Naive thymus-derived CD4-positive, alpha-beta T cell (primary cell): ENCODE data around the gene MOK. TPM values are rescaled to one million over a fixed set of nuclear protein-coding genes. Genes with fewer than 3 reads are reported as not detected.
"Not testable (repeated sequence)": the region's sequence is repeated elsewhere in the genome, so short reads cannot be mapped to it uniquely, and the experiment has no call there.

Experiments
- ATAC-seq: fragments of 150-1000 bp; cut with Tn5 transposase; 2 replicates; pipeline ENCODE4 v1.10.0; 2021; ENCODE audit warnings: mild to moderate bottlenecking, moderate library complexity
- CTCF ChIA-PET: fragments of 350-600 bp; sonication (Branson Sonifier 250); formaldehyde crosslinking; loops from one replicate; lab custom pipeline; 2021; ENCODE audit warnings: antibody characterized with exemption; lab: Charles Lee
- POLR2A ChIA-PET: fragments of 350-600 bp; sonication (Branson Sonifier 250); formaldehyde crosslinking; loops from one replicate; lab custom pipeline; 2021; ENCODE audit warnings: antibody characterized with exemption, inconsistent platforms; lab: Charles Lee
- DNase-seq, 9 donors: peaks; one replicate each; pipeline versions ENCODE4 v3.0.0 to v3.0.0-alpha.2; 2020 to 2022; ENCODE audit warnings: mixed read lengths in 1 of 9
- H3K27ac ChIP-seq: one replicate; pipeline ENCODE4 v1.7.0; 2013; ENCODE audit warnings: mild to moderate bottlenecking, low read depth, low read length, moderate library complexity
- H3K27me3 ChIP-seq, 2 donors: one replicate each; pipeline ENCODE4 v1.7.0; 2013; ENCODE audit warnings: low read length in 2 of 2, mild to moderate bottlenecking in 2 of 2, moderate library complexity in 2 of 2; ENCODE audit not compliant: control insufficient read depth in 2 of 2, insufficient read depth in 2 of 2
- H3K36me3 ChIP-seq, 3 experiments: 1 replicate in 2 of 3; 2 replicates in 1 of 3; pipeline ENCODE4 v1.7.0; 2013; ENCODE audit warnings: low read length in 3 of 3, mild to moderate bottlenecking in 3 of 3, moderate library complexity in 1 of 3; ENCODE audit not compliant: insufficient read depth in 3 of 3, control insufficient read depth in 2 of 3
- H3K4me1 ChIP-seq, 2 donors: one replicate each; pipeline ENCODE4 v1.7.0; 2013; ENCODE audit warnings: low read length in 2 of 2, mild to moderate bottlenecking in 2 of 2, moderate library complexity in 1 of 2; ENCODE audit not compliant: control insufficient read depth in 2 of 2, insufficient read depth in 2 of 2
- H3K4me3 ChIP-seq: 2 replicates; pipeline ENCODE4 v1.7.0; 2013; ENCODE audit warnings: mild to moderate bottlenecking, low read length
- H3K9me3 ChIP-seq, 3 experiments: 1 replicate in 2 of 3; 2 replicates in 1 of 3; pipeline ENCODE4 v1.7.0; 2013; ENCODE audit warnings: low read length in 3 of 3; ENCODE audit not compliant: control insufficient read depth in 2 of 3
- H3K27ac Mint-ChIP-seq, 9 donors: one replicate each; pipeline ENCODE4 v1.8.0; 2020 to 2022; ENCODE audit warnings: mixed read lengths in 9 of 9, mild to moderate bottlenecking in 8 of 9, moderate library complexity in 5 of 9, inconsistent platforms in 2 of 9
- H3K27me3 Mint-ChIP-seq, 5 donors: one replicate each; pipeline ENCODE4 v1.8.0; 2021 to 2022; ENCODE audit warnings: mixed read lengths in 5 of 5, mild to moderate bottlenecking in 1 of 5
- H3K36me3 Mint-ChIP-seq, 5 donors: one replicate each; pipeline ENCODE4 v1.8.0; 2020 to 2022; ENCODE audit warnings: mixed read lengths in 5 of 5, mild to moderate bottlenecking in 3 of 5, inconsistent platforms in 1 of 5
- H3K4me1 Mint-ChIP-seq, 7 donors: one replicate each; pipeline ENCODE4 v1.8.0; 2020 to 2022; ENCODE audit warnings: mixed read lengths in 7 of 7, mild to moderate bottlenecking in 3 of 7, inconsistent platforms in 1 of 7
- H3K4me3 Mint-ChIP-seq, 10 donors: one replicate each; pipeline ENCODE4 v1.8.0; 2020 to 2022; ENCODE audit warnings: mild to moderate bottlenecking in 10 of 10, mixed read lengths in 10 of 10, moderate library complexity in 6 of 10, inconsistent platforms in 2 of 10
- H3K9me3 Mint-ChIP-seq, 11 donors: one replicate each; pipeline ENCODE4 v1.8.0; 2020 to 2022; ENCODE audit warnings: mixed read lengths in 11 of 11, mild to moderate bottlenecking in 4 of 11, inconsistent platforms in 1 of 11, moderate library complexity in 1 of 11
- intact Hi-C, 2 donors: fragments of 100-400 bp; cut with micrococcal nuclease; formaldehyde crosslinking; loops; one replicate each; pipeline ENCODE4 v1.15.1; 2023
- polyA plus RNA-seq, 2 donors: library from polyadenylated mRNA; unstranded; fragments of 300-500 nt; fragmentation: Illumina TruSeq; gene quantifications; one replicate each; pipeline ENCODE4 v1.2.3, GENCODE V29; 2021
- total RNA-seq, 6 experiments: library from RNA in 5 of 6; stranded (reverse) in 5 of 6; gene quantifications; 1 replicate in 5 of 6; 2 replicates in 1 of 6; pipeline ENCODE4 v1.2.3 and lab custom pipeline; 2021 to 2026

The MOK gene
- total and polyA plus RNA-seq, 7 experiments from 2014 or later: 1.3 to 3.5 (median 1.9) TPM

DNA sequence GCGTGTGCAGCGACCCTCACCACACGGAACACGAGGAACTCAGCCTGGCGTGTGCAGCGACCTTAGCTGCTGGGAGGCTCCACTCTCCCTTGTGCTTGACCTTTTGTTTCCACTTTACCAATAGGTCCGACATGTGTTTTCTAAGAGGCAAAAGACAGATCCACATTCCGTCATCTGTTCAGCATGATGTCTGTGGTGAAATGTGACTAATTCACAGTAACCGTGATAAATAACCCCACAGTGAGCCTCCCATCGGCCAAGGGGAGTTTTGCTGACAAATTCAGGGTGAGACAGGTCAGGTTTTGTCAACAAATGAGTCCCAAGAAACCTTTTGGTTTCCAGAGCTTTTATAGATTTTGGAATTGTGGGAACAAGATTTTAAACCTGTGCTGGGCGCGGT, 55.9 kb downstream of the MOK start:
- CTCF ChIA-PET: no interaction called here

DNA sequence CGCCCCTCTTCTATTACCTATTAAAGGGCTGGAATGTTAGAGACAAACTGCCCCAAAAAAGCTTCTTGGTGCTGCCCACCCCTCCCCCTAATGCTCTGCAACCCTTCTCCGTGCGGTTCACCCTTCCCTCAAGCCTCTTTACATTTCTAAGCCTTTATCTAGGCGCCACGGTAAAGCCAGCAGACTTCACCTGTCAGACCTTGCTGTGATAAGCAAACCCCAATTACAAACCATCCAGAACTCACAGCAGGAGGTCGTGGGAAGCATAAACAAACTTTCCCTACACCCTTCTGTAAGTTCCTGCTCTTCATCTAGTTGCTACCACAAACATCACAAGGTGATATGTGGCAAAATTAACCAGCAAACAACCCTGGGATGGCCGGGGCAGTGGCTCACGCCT, 56.8 kb downstream of the MOK start:
- no peaks in the 10 kb centered on the region for H3K36me3 Mint-ChIP-seq
- H3K27ac Mint-ChIP-seq: no peak overlapping the region
- Histone ChIP-seq H3K4me3 (no peak overlapping the region), H3K36me3 (no peaks in the 10 kb centered on the region), H3K27ac (no peak overlapping the region), H3K4me1 (no peaks in the 10 kb centered on the region), H3K9me3 (no peaks in the 10 kb centered on the region), H3K27me3 (no peaks in the 10 kb centered on the region)
- no peak overlapping the region for H3K4me3 Mint-ChIP-seq
- CTCF ChIA-PET: no interaction called here
- H3K4me1 Mint-ChIP-seq: no peaks in the 10 kb centered on the region
- POLR2A ChIA-PET: no interaction called here
- intact Hi-C loops: no loop called here
- no peaks in the 10 kb centered on the region for H3K27me3 Mint-ChIP-seq
- DNase-seq (no peak), ATAC-seq (no peak)
- H3K9me3 Mint-ChIP-seq: no peaks in the 10 kb centered on the region

More for the DNA sequence above, 55.9 kb downstream of the MOK start:
- Histone ChIP-seq H3K27me3 (no peaks in the 10 kb centered on the region), H3K36me3 (no peaks in the 10 kb centered on the region), H3K27ac (no peak overlapping the region), H3K4me1 (no peaks in the 10 kb centered on the region), H3K9me3 (no peaks in the 10 kb centered on the region), H3K4me3 (no peak overlapping the region)
- no peaks in the 10 kb centered on the region for H3K4me1 Mint-ChIP-seq
- H3K27ac Mint-ChIP-seq: no peak overlapping the region
- POLR2A ChIA-PET: no interaction called here
- no peaks in the 10 kb centered on the region for H3K27me3 Mint-ChIP-seq
- H3K36me3 Mint-ChIP-seq: no peaks in the 10 kb centered on the region
- H3K4me3 Mint-ChIP-seq: no peak overlapping the region
- DNase-seq (no peak), ATAC-seq (no peak)
- intact Hi-C loops: no loop called here
- H3K9me3 Mint-ChIP-seq: no peaks in the 10 kb centered on the region

DNA sequence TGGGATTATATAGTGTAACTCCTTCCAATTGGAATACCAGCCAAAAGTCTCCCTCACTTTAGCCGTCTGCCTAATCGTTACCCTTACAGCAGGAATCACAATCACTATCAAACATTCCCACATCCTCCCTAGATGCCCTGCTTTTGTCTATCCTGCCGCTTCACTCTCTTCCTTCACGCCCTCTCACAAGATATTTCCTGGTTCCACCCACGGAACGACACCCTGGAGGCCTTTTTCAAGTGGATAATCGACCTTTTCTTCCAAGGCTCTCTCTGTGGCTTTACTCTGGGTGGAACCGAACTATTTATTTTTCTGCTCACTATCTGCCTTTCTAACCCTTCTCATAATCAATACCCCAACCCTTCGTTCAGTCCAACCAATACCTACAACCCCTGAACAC, 58.9 kb downstream of the MOK start:
- no peak overlapping the region for H3K4me3 ChIP-seq
- H3K9me3 Mint-ChIP-seq: no peaks in the 10 kb centered on the region
- H3K9me3 ChIP-seq: no peaks in the 10 kb centered on the region
- intact Hi-C loops: no loop called here
- DNase-seq (no peak), ATAC-seq (no peak)
- H3K27ac ChIP-seq: no peak overlapping the region
- no peaks in the 10 kb centered on the region for H3K36me3 ChIP-seq
- H3K27ac Mint-ChIP-seq: no peak overlapping the region
- no peaks in the 10 kb centered on the region for H3K36me3 Mint-ChIP-seq
- no peaks in the 10 kb centered on the region for H3K4me1 Mint-ChIP-seq
- POLR2A ChIA-PET: no interaction called here
- no peaks in the 10 kb centered on the region for H3K27me3 ChIP-seq
- H3K4me1 ChIP-seq: no peaks in the 10 kb centered on the region
- peaks cover 0 to under 1% (median 0%) of the 10 kb centered on the region in 5 donors for H3K27me3 Mint-ChIP-seq
- CTCF ChIA-PET: no interaction called here
- H3K4me3 Mint-ChIP-seq: no peak overlapping the region

GRCh38 chr14:102243795-102244194, 61.2 kb downstream of the MOK start:
- H3K27ac ChIP-seq, H3K4me3 Mint-ChIP-seq, H3K36me3 Mint-ChIP-seq, H3K9me3 Mint-ChIP-seq, H3K4me3 ChIP-seq, H3K27me3 Mint-ChIP-seq, CTCF ChIA-PET, DNase-seq, H3K27ac Mint-ChIP-seq, H3K9me3 ChIP-seq, POLR2A ChIA-PET, H3K36me3 ChIP-seq, H3K27me3 ChIP-seq, H3K4me1 Mint-ChIP-seq, H3K4me1 ChIP-seq, ATAC-seq: not testable (repeated sequence)
- intact Hi-C loops: loop anchor here in 1 of 2 donors (1.0 kb wide), 1 partner anchor 22 kb away; no protein-coding TSS in a partner anchor

- Histone ChIP-seq H3K9me3 (no peaks in the 10 kb centered on the region), H3K27me3 (no peaks in the 10 kb centered on the region), H3K36me3 (no peaks in the 10 kb centered on the region), H3K27ac (no peak overlapping the region), H3K4me3 (no peak overlapping the region), H3K4me1 (no peaks in the 10 kb centered on the region)
- intact Hi-C loops: no loop called here
- Mint-ChIP-seq H3K27ac (no peak overlapping the region), H3K9me3 (no peaks in the 10 kb centered on the region), H3K36me3 (no peaks in the 10 kb centered on the region), H3K4me3 (no peak overlapping the region), H3K4me1 (no peaks in the 10 kb centered on the region), H3K27me3 (peaks cover 0 to 5% (median 0%) of the 10 kb centered on the region in 5 donors)
- ChIA-PET POLR2A (no interaction called here), CTCF (no interaction called here)
- DNase-seq: no peak
- ATAC-seq: no peak
Observed at GRCh38 chr14:102241147-102241546, 63.8 kb downstream of the MOK start.

GRCh38 chr14:102240481-102240880, 64.5 kb downstream of the MOK start:
- H3K27me3 ChIP-seq, H3K4me3 ChIP-seq, H3K4me3 Mint-ChIP-seq, H3K4me1 ChIP-seq, POLR2A ChIA-PET, H3K27me3 Mint-ChIP-seq, CTCF ChIA-PET, H3K27ac ChIP-seq, H3K27ac Mint-ChIP-seq, H3K9me3 ChIP-seq, H3K4me1 Mint-ChIP-seq, H3K36me3 Mint-ChIP-seq, H3K36me3 ChIP-seq, DNase-seq, H3K9me3 Mint-ChIP-seq, intact Hi-C loops, ATAC-seq: not testable (repeated sequence)

- peaks cover 0 to 5% (median 0%) of the 10 kb centered on the region in 5 donors for H3K27me3 Mint-ChIP-seq
- POLR2A ChIA-PET: no interaction called here
- no peaks in the 10 kb centered on the region for H3K36me3 Mint-ChIP-seq
- DNase-seq (no peak), ATAC-seq (no peak)
- no peaks in the 10 kb centered on the region for H3K9me3 Mint-ChIP-seq
- Histone ChIP-seq H3K36me3 (no peaks in the 10 kb centered on the region), H3K9me3 (no peaks in the 10 kb centered on the region), H3K4me3 (no peak overlapping the region), H3K27me3 (no peaks in the 10 kb centered on the region), H3K4me1 (no peaks in the 10 kb centered on the region), H3K27ac (no peak overlapping the region)
- CTCF ChIA-PET: no interaction called here
- no peaks in the 10 kb centered on the region for H3K4me1 Mint-ChIP-seq
- intact Hi-C loops: no loop called here
- no peak overlapping the region for H3K27ac Mint-ChIP-seq
- no peak overlapping the region for H3K4me3 Mint-ChIP-seq
Observed at GRCh38 chr14:102239231-102239630, 65.7 kb downstream of the MOK start.
